DOHH2 (cell line): ENCODE data around the gene VIPAS39.
"Not testable (repeated sequence)": the region's sequence is repeated elsewhere in the genome, so short reads cannot be mapped to it uniquely, and the experiment has no call there.

Experiments used
- H3F3A ChIP-seq: fragments of 200-600 bp; sonication (generic), shearing (Covaris generic); 2 replicates; pipeline ENCODE4 v1.6.0; 2016; ENCODE audit warnings: antibody characterized with exemption, mild to moderate bottlenecking; ENCODE audit not compliant: control insufficient read depth, insufficient read depth
- H3K27ac ChIP-seq: fragments of 200-600 bp; sonication (generic); 2 replicates; pipeline ENCODE4 v1.5.1; 2014; ENCODE audit warnings: low read depth, mild to moderate bottlenecking, low read length, moderate library complexity
- H3K27me3 ChIP-seq: fragments of 200-600 bp; sonication (generic); 2 replicates; pipeline ENCODE4 v1.6.1; 2014; ENCODE audit warnings: mild to moderate bottlenecking, low read length, mixed read lengths; ENCODE audit not compliant: control insufficient read depth
- H3K36me3 ChIP-seq: fragments of 200-600 bp; sonication (generic); 2 replicates; pipeline ENCODE4 v1.6.1; 2014; ENCODE audit warnings: mild to moderate bottlenecking, low read length, moderate library complexity, mixed read lengths; ENCODE audit not compliant: control insufficient read depth
- H3K4me1 ChIP-seq: fragments of 200-600 bp; sonication (generic); 2 replicates; pipeline ENCODE4 v1.6.1; 2014; ENCODE audit warnings: mild to moderate bottlenecking, low read length, mixed read lengths; ENCODE audit not compliant: control insufficient read depth
- H3K4me2 ChIP-seq: fragments of 200-600 bp; sonication (generic); 2 replicates; pipeline ENCODE4 v1.6.0; 2014; ENCODE audit warnings: mild to moderate bottlenecking, low read length, moderate library complexity
- H3K4me3 ChIP-seq: fragments of 200-600 bp; sonication (generic); 2 replicates; pipeline ENCODE4 v1.5.1; 2014; ENCODE audit warnings: mild to moderate bottlenecking, low read length, mixed read lengths
- H3K79me2 ChIP-seq: fragments of 200-600 bp; sonication (generic); 2 replicates; pipeline ENCODE4 v1.6.1; 2014; ENCODE audit warnings: mild to moderate bottlenecking, low read length, mixed read lengths; ENCODE audit not compliant: control insufficient read depth
- H3K9me2 ChIP-seq: fragments of 200-600 bp; sonication (generic); replicated peaks from 2 replicates; pipeline ENCODE4 v1.6.1; 2014; ENCODE audit warnings: mild to moderate bottlenecking, low read length, mixed read lengths; ENCODE audit not compliant: control insufficient read depth
- H3K9me3 ChIP-seq: fragments of 200-600 bp; sonication (generic); 2 replicates; pipeline ENCODE4 v1.6.1; 2014; ENCODE audit warnings: antibody characterized with exemption, low read length, mixed read lengths; ENCODE audit not compliant: control insufficient read depth, insufficient read depth
- H4K20me1 ChIP-seq: fragments of 200-600 bp; sonication (generic); 2 replicates; pipeline ENCODE4 v1.6.0; 2014; ENCODE audit warnings: low read depth, mild to moderate bottlenecking, antibody characterized with exemption, low read length, moderate library complexity; ENCODE audit not compliant: control insufficient read depth, insufficient read depth
- EZH2phosphoT487 ChIP-seq: fragments of 200-600 bp; sonication (generic); IDR thresholded peaks from 2 replicates; pipeline ENCODE4 v1.6.1; 2017; ENCODE audit warnings: borderline replicate concordance, mild to moderate bottlenecking, antibody characterized with exemption, low read length, moderate library complexity, mixed read lengths
- TF ChIP-seq, protein P1 (sequence below): fragments of 200-600 bp; sonication (generic); IDR thresholded peaks from one replicate; pipeline ENCODE4 v1.5.1; 2014; ENCODE audit warnings: antibody characterized with exemption, mild to moderate bottlenecking, low read depth, low read length; ENCODE audit not compliant: poor library complexity, severe bottlenecking

Gene VIPAS39

DNA sequence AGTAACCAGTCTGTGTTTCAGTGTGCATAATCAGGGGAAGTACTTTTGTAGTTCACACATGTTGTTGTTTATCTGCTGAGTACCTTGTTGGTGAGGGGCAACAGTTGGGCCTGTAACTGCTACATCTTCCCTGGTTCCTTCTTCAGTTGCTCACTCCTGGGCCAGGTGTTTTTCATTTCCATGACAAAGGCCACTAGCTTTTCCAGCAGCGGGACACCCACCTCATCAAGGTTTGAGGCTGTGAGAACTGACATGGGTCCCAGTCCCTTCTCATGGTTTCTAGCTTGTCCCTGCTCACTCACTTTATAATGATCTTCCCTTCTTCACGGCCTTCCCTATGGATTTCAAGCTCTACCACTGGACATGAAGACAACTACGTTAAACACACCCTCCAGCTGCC, 32.5 kb downstream of the VIPAS39 start:
- Histone ChIP-seq H3K27ac (no peak overlapping the region), H3K4me1 (no peaks in the 10 kb centered on the region), H3K9me2 (no peaks in the 10 kb centered on the region), H3K27me3 (no peaks in the 10 kb centered on the region), H3F3A (no peaks in the 10 kb centered on the region), H3K36me3 (peaks cover 56% of the 10 kb centered on the region), H3K9me3 (no peaks in the 10 kb centered on the region), H4K20me1 (no peaks in the 10 kb centered on the region), H3K4me3 (no peak overlapping the region), H3K4me2 (no peak overlapping the region), H3K79me2 (no peaks in the 10 kb centered on the region)
- TF ChIP-seq EZH2phosphoT487 = no peak
- TF ChIP-seq, protein P1, sequence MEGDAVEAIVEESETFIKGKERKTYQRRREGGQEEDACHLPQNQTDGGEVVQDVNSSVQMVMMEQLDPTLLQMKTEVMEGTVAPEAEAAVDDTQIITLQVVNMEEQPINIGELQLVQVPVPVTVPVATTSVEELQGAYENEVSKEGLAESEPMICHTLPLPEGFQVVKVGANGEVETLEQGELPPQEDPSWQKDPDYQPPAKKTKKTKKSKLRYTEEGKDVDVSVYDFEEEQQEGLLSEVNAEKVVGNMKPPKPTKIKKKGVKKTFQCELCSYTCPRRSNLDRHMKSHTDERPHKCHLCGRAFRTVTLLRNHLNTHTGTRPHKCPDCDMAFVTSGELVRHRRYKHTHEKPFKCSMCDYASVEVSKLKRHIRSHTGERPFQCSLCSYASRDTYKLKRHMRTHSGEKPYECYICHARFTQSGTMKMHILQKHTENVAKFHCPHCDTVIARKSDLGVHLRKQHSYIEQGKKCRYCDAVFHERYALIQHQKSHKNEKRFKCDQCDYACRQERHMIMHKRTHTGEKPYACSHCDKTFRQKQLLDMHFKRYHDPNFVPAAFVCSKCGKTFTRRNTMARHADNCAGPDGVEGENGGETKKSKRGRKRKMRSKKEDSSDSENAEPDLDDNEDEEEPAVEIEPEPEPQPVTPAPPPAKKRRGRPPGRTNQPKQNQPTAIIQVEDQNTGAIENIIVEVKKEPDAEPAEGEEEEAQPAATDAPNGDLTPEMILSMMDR = no peak

DNA sequence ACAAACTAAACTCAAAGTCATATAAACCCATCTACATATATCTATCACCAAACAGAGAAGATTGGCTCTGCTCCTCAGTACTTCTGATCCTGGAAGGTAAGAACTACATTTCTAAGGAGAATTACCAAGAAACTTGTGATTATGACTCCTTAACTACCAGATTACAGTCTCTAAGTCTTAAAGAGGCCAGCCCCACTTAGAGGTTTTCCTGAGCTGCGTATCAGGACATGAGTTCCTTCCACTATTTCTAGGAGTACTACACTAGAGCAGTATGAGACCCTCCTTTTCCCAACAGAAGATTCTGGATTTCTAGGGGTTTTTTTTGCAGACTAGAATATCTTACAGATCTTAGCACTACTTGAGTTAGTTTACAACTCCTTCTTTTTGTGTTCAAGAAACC, 34.0 kb downstream of the VIPAS39 start, which contains the start of gene NOXRED1:
TSS of gene NOXRED1 (minus strand) at position 101 of the 400 bp plus-strand sequence. CDS start 634 bp downstream, outside the sequence.
- H3K4me3 ChIP-seq = no peak within 1 kb of the TSS
- H3K36me3 ChIP-seq = peaks cover 41% of the 10 kb centered on the region

GRCh38 chr14:77421201-77421600, 36.2 kb downstream of the VIPAS39 start:
- H3K4me1 ChIP-seq = no peaks in the 10 kb centered on the region
- no peak overlapping the region for H3K27ac ChIP-seq
- H3K9me2 ChIP-seq = no peaks in the 10 kb centered on the region
- H3K4me2 ChIP-seq = no peak overlapping the region
- no peaks in the 10 kb centered on the region for H3K79me2 ChIP-seq
- no peak overlapping the region for H3K4me3 ChIP-seq
- H3K36me3 ChIP-seq = peaks cover 19% of the 10 kb centered on the region
- no peaks in the 10 kb centered on the region for H3K9me3 ChIP-seq
- no peaks in the 10 kb centered on the region for H3F3A ChIP-seq
- no peaks in the 10 kb centered on the region for H3K27me3 ChIP-seq
- TF ChIP-seq, protein P1 = no peak
- no peaks in the 10 kb centered on the region for H4K20me1 ChIP-seq

More for the DNA sequence above, 34.0 kb downstream of the VIPAS39 start, which contains the start of gene NOXRED1:
- Histone ChIP-seq H3K4me2 (no peak within 1 kb of the TSS), H3F3A (no peaks in the 10 kb centered on the region), H3K9me3 (no peaks in the 10 kb centered on the region), H4K20me1 (no peaks in the 10 kb centered on the region), H3K4me1 (no peaks in the 10 kb centered on the region), H3K9me2 (no peaks in the 10 kb centered on the region), H3K79me2 (no peaks in the 10 kb centered on the region), H3K27ac (no peak within 1 kb of the TSS), H3K27me3 (no peaks in the 10 kb centered on the region)
- TF ChIP-seq EZH2phosphoT487 = no peak
- TF ChIP-seq, protein P1 = no peak

DNA sequence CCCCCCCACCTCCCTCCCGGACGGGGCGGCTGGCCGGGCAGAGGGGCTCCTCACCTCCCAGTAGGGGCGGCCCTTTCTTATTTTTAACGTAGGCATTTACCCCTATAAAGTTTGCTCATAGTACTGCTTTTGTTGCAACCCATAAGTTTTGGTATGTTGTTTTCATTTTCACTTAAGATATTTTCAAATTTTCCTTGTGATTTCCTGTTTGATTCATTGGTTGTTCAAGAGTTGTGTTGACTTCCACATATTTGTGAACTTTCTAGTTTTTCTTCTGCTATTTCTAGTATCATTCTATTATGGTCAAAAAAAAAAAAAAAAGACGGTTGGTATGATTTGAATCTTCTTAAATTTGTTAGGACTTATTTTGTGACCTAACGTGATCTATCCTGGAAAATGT, 40.6 kb downstream of the VIPAS39 start:
- Histone ChIP-seq H3K4me1 (no peaks in the 10 kb centered on the region), H3K79me2 (no peaks in the 10 kb centered on the region), H3K36me3 (no peaks in the 10 kb centered on the region), H3F3A (no peaks in the 10 kb centered on the region), H3K4me2 (no peak overlapping the region), H3K27me3 (no peaks in the 10 kb centered on the region), H4K20me1 (no peaks in the 10 kb centered on the region), H3K9me2 (no peaks in the 10 kb centered on the region), H3K9me3 (no peaks in the 10 kb centered on the region), H3K27ac (no peak overlapping the region), H3K4me3 (no peak overlapping the region)
- TF ChIP-seq, protein P1 = no peak
- no peak for TF ChIP-seq EZH2phosphoT487

- not testable (repeated sequence) for H3F3A ChIP-seq, H3K27me3 ChIP-seq, H3K79me2 ChIP-seq, H3K4me1 ChIP-seq, H4K20me1 ChIP-seq, H3K4me2 ChIP-seq, H3K9me3 ChIP-seq, H3K36me3 ChIP-seq, H3K9me2 ChIP-seq, H3K27ac ChIP-seq, H3K4me3 ChIP-seq
Measured at GRCh38 chr14:77416098-77416497, 41.3 kb downstream of the VIPAS39 start.
